Measurements from ENCODE around the gene AVPR1B. TPM values are rescaled to one million over a fixed set of nuclear protein-coding genes. Genes with fewer than 3 reads are reported as not detected.

Gene AVPR1B
- total and polyA plus RNA-seq, 2 of the 13 experiments (the other 11 are each of a cell fraction or from before 2014, with no cell fraction given): 0.05 TPM; not detected in 1

- TF ChIP-seq ZNF326 (CRISPR knock-in tag; IDR thresholded peaks at IDR 0.05; ENCODE audit: borderline replicate concordance) (no peak), ZFY (CRISPR knock-in tag; IDR thresholded peaks at IDR 0.05) (no peak), ZSCAN20 (CRISPR knock-in tag; IDR thresholded peaks at IDR 0.05; ENCODE audit: borderline replicate concordance) (no peak), MAFF (IDR thresholded peaks at IDR 0.05; ENCODE audit: low read depth, low read length) (no peak), NFIC (IDR thresholded peaks at IDR 0.05; ENCODE audit: low read length) (no peak)
Observed at GRCh38 chr1:206094024-206094423, 23.2 kb downstream of the AVPR1B start (continued).

GRCh38 chr1:206089341-206089740 is 27.8 kb downstream of the AVPR1B start:
- Histone ChIP-seq H2AFZ (ENCODE audit: low read length) (no peak overlapping the region), H3K27me3 (ENCODE audit: control insufficient read depth in 1 of 2, insufficient read depth in 2 of 2, low read length in 2 of 2) (no peaks in the 10 kb centered on the region), H3K79me2 (ENCODE audit: insufficient read depth, low read length) (no peaks in the 10 kb centered on the region), H3K4me3 (replicated peaks in 1 of 3; ENCODE audit: insufficient read depth in 1 of 3, low read depth in 2 of 3, low read length in 3 of 3) (no peak overlapping the region), H3K9me3 (ENCODE audit: low read length) (no peaks in the 10 kb centered on the region), H3K4me2 (ENCODE audit: low read depth, low read length) (no peak overlapping the region), H4K20me1 (ENCODE audit: insufficient read depth, low read length) (no peaks in the 10 kb centered on the region), H3K9ac (ENCODE audit: insufficient read depth, low read depth, low read length) (no peak overlapping the region), H3K4me1 (ENCODE audit: insufficient read depth, low read length) (no peaks in the 10 kb centered on the region), H3K36me3 (replicated peaks in 1 of 2; ENCODE audit: control insufficient read depth in 1 of 2, insufficient read depth in 2 of 2, low read length in 2 of 2) (no peaks in the 10 kb centered on the region), H3K27ac (ENCODE audit: extremely low read length, insufficient read depth, low read length) (no peak overlapping the region)
- 87% methylated on average over 3 of the region's 3 CpGs for WGBS (ENCODE audit: low lambda C conversion rate)
- ChIA-PET POLR2A (no interaction called here), CTCF (ENCODE audit: low intra/inter-chr PET ratio, low total read pairs) (no interaction called here)
- in situ Hi-C loops (cut with HindIII; ENCODE audit: extremely low pct_ligation_motif_present, low pct_unique_long_range_greater_than_20kb): no loop called here
- no peak for FAIRE-seq
- ATAC-seq: no peak
- no peak for TF ChIP-seq GATAD1 (CRISPR knock-in tag; IDR thresholded peaks at IDR 0.05)
- no peak for TF ChIP-seq TRIM24 (CRISPR knock-in tag; IDR thresholded peaks at IDR 0.05)
- no peak for TF ChIP-seq CHD2 (IDR thresholded peaks at IDR 0.05; ENCODE audit: low read depth, low read length)
- TF ChIP-seq RFX3 (CRISPR knock-in tag; IDR thresholded peaks at IDR 0.05): no peak
- TF ChIP-seq GRHL1 (CRISPR knock-in tag; conservative IDR thresholded peaks at IDR 0.05): no peak
- TF ChIP-seq ATF1 (CRISPR knock-in tag; IDR thresholded peaks at IDR 0.05): no peak
- no peak for TF ChIP-seq THYN1 (CRISPR knock-in tag; IDR thresholded peaks at IDR 0.05; ENCODE audit: borderline replicate concordance, low read depth)
- TF ChIP-seq ZNF784 (CRISPR knock-in tag; IDR thresholded peaks at IDR 0.05; ENCODE audit: borderline replicate concordance): no peak
- no peak for TF ChIP-seq HOXA3 (CRISPR knock-in tag; IDR thresholded peaks at IDR 0.05)
- no peak for TF ChIP-seq ZNF574 (CRISPR knock-in tag; IDR thresholded peaks at IDR 0.05)
- TF ChIP-seq SMC3 (IDR thresholded peaks at IDR 0.05; ENCODE audit: low read length): no peak
- no peak for TF ChIP-seq CEBPB (IDR thresholded peaks at IDR 0.05; ENCODE audit: borderline replicate concordance, low read depth, low read length)
- no peak for TF ChIP-seq IRF9 (CRISPR knock-in tag; IDR thresholded peaks at IDR 0.05; ENCODE audit: borderline replicate concordance)
- no peak for TF ChIP-seq ZMYM2 (CRISPR knock-in tag; IDR thresholded peaks at IDR 0.05)
- DNase-seq (ENCODE audit: low spot score): no peak
- no TSS peak for BruUV-seq (replicated peaks)
- intact Hi-C loops (cut with micrococcal nuclease; ENCODE audit: unreplicated experiment): no loop called here
